Prostate gland (tissue), 2 donors: ENCODE results near the gene JPH3. TPM values are rescaled to one million over a fixed set of nuclear protein-coding genes. Genes with fewer than 3 reads are reported as not detected.
A peak's percentile ranks its signal among the peaks of the same experiment; 100 is the strongest.

Experiments
- DNase-seq: peaks from one replicate; pipeline ENCODE4 v3.0.0-alpha.2; 2019; ENCODE audit warnings: low spot score
- H3K27ac ChIP-seq, 2 donors: fragments of 200-600 bp; sonication (generic); 2 replicates each; pipeline ENCODE4 v1.5.1; 2017 to 2019
- H3K27me3 ChIP-seq: fragments of 200-600 bp; sonication (generic); replicated peaks from 2 replicates; pipeline ENCODE4 v1.5.1; 2019; ENCODE audit not compliant: insufficient read depth
- H3K36me3 ChIP-seq, 2 donors: fragments of 200-600 bp; sonication (generic); 1 replicate in 1 of 2; 2 replicates in 1 of 2; pipeline versions ENCODE4 v1.5.1 to v1.8.1; 2017 to 2019
- H3K4me1 ChIP-seq: fragments of 200-600 bp; sonication (generic); replicated peaks from 2 replicates; pipeline ENCODE4 v1.5.1; 2019
- H3K4me3 ChIP-seq, 2 donors: fragments of 200-600 bp; sonication (generic); 2 replicates each; pipeline ENCODE4 v1.5.1; 2017 to 2019
- H3K9me3 ChIP-seq: fragments of 200-600 bp; sonication (generic); 2 replicates; pipeline ENCODE4 v1.5.1; 2017
- POLR2A ChIP-seq: fragments of 450-650 bp; IDR thresholded peaks from one replicate; pipeline ENCODE4 v1.6.1; 2016; ENCODE audit warnings: antibody characterized with exemption, mild to moderate bottlenecking
- POLR2AphosphoS5 ChIP-seq: sonication (generic); formaldehyde crosslinking; IDR thresholded peaks from one replicate; pipeline ENCODE4 v1.6.1; 2017; ENCODE audit warnings: antibody characterized with exemption
- WGBS: methylation state at CpG from one replicate; pipeline ENCODE4 v1.1.5; 2018; 5-methylcytosine and 5-hydroxymethylcytosine counted together
- intact Hi-C: fragments of 100-400 bp; cut with DNase I; formaldehyde crosslinking; loops from one replicate; pipeline ENCODE4 v1.14.2; 2022
- total RNA-seq, 2 donors: library from RNA; depleted of rRNA; stranded (reverse); fragments of >200 nt; gene quantifications; one replicate each; pipeline ENCODE4 v1.1.0, GENCODE V29; 2016
- TF ChIP-seq, protein P1 (sequence below), 4 experiments: fragments of 200-600 bp in 2 of 4; fragments of 450-650 bp in 2 of 4; sonication (generic) in 2 of 4; IDR thresholded peaks; 1 replicate in 3 of 4; 2 replicates in 1 of 4; pipeline ENCODE4 v1.5.1; 2016 to 2019; ENCODE audit warnings: antibody characterized with exemption in 4 of 4, mild to moderate bottlenecking in 2 of 4, moderate library complexity in 2 of 4

The JPH3 gene
- total RNA-seq, 2 donors from 2014 or later = 1.0 to 6.1 TPM

DNA sequence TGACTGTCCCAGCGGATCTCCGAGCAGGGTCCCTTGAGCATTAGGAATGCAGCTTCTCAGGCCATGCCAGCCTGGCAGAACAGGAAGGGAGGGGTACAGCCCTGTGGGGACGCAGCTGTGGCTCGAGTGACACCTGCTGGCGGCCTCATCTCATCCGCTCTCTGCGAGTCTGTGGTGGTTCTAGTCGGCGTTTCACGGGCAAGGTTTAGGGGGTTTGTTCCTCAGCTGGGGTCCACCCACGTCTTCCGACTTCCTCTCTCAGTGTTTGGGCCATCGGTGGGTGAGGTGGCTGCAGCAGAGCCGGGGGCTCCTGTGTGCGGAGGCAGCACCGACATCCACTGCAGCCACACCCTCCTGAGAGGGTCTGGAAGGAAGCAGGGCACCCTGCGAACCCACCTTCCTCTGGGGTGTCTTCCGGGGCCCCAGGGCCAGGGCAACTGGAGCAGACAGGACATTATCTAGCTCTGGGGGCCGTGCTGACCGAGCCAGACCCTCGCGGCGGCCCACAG, 33.3 kb downstream of the JPH3 start:
- Histone ChIP-seq H3K27me3 (peaks cover 8% of the 10 kb centered on the region), H3K4me1 (no peaks in the 10 kb centered on the region), H3K4me3 (no peak overlapping the region), H3K9me3 (no peaks in the 10 kb centered on the region), H3K27ac (no peak overlapping the region), H3K36me3 (no peaks in the 10 kb centered on the region)
- 7% methylated on average over 13 of the region's 23 CpGs for WGBS
- DNase-seq = peak; percentile 13
- intact Hi-C loops = loop anchor here (5.0 kb wide), 2 partner anchors 48 to 218 kb away; no protein-coding TSS in a partner anchor
- no peak for TF ChIP-seq POLR2A
- TF ChIP-seq, protein P1, sequence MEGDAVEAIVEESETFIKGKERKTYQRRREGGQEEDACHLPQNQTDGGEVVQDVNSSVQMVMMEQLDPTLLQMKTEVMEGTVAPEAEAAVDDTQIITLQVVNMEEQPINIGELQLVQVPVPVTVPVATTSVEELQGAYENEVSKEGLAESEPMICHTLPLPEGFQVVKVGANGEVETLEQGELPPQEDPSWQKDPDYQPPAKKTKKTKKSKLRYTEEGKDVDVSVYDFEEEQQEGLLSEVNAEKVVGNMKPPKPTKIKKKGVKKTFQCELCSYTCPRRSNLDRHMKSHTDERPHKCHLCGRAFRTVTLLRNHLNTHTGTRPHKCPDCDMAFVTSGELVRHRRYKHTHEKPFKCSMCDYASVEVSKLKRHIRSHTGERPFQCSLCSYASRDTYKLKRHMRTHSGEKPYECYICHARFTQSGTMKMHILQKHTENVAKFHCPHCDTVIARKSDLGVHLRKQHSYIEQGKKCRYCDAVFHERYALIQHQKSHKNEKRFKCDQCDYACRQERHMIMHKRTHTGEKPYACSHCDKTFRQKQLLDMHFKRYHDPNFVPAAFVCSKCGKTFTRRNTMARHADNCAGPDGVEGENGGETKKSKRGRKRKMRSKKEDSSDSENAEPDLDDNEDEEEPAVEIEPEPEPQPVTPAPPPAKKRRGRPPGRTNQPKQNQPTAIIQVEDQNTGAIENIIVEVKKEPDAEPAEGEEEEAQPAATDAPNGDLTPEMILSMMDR (IDR thresholded peaks at IDR 0.05) = peak in 3 of 4 experiments; percentile 36 to 55 (median 45)

DNA sequence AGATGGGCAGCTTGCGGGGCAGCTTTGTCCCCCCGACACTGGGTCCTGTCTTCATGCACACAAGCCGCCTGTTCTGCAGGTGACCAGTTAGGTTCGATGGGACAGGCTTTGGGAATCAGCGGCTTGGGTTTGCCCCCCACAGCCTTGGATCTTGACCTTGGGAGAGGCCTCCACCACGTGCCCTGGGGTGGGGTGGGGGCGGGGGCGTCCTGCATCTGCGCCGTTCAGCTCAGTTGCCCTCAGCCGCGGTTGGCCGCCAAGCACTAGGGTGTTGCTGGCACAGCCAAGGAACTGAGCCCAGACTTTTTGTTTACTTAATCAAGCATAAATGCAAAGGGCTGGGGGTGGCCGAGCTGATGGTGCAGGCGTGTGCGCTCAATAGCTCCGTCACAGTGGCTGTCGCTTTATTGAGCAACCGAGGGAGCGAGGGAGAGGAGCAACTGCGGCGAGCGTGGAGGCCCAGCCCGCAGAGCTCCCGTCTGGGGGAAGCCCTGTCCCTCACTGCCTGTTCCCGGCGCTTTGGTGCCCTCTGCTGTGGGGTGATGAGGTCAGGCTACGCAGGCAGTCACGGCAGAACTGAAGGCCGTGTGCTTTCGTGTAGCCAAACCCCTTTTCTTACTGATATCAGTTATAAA, 33.9 kb downstream of the JPH3 start:
- H3K36me3 ChIP-seq = no peaks in the 10 kb centered on the region
- peaks cover 8% of the 10 kb centered on the region for H3K27me3 ChIP-seq
- no peak overlapping the region for H3K27ac ChIP-seq
- intact Hi-C loops = loop anchor here (5.0 kb wide), 2 partner anchors 49 to 219 kb away; no protein-coding TSS in a partner anchor
- WGBS = 2% methylated on average over 26 of the region's 31 CpGs
- TF ChIP-seq POLR2AphosphoS5 = peak; percentile 26
- TF ChIP-seq, protein P1 (IDR thresholded peaks at IDR 0.05) = peak in 3 of 4 experiments; percentile 32 to 64 (median 60)
- TF ChIP-seq POLR2A = no peak
- H3K4me3 ChIP-seq = no peak overlapping the region
- H3K4me1 ChIP-seq = no peaks in the 10 kb centered on the region
- DNase-seq = peak; percentile 47
- H3K9me3 ChIP-seq = no peaks in the 10 kb centered on the region

DNA sequence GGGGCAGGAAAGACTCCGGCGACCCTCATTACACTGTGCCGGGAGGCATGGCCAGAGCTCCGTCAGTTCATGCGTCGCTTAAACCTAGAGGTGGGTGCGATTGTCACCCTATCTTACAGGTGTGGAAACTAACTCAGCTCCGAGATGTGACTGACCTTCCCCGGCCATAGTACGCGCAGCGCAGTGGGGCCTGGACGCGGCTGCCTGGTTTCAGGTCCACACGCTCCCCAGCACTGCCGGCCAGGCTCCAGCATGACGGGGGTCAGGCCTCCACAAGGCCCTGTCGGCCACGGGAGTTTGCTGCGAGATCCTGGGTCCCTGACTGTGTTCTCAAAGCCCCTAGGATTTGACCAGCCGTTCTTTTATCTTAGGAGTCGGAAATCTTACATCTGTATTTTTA, 34.4 kb downstream of the JPH3 start:
- DNase-seq = no peak
- Histone ChIP-seq H3K36me3 (no peaks in the 10 kb centered on the region), H3K27ac (no peak overlapping the region), H3K4me3 (no peak overlapping the region), H3K9me3 (no peaks in the 10 kb centered on the region), H3K4me1 (no peaks in the 10 kb centered on the region), H3K27me3 (peaks cover 8% of the 10 kb centered on the region)
- WGBS = 82% methylated on average over 20 of the region's 22 CpGs
- TF ChIP-seq POLR2AphosphoS5 (no peak), POLR2A (no peak)
- TF ChIP-seq, protein P1 (IDR thresholded peaks at IDR 0.05) = no peak
- intact Hi-C loops = loop anchor here (5.0 kb wide), 2 partner anchors 49 to 219 kb away; no protein-coding TSS in a partner anchor

DNA sequence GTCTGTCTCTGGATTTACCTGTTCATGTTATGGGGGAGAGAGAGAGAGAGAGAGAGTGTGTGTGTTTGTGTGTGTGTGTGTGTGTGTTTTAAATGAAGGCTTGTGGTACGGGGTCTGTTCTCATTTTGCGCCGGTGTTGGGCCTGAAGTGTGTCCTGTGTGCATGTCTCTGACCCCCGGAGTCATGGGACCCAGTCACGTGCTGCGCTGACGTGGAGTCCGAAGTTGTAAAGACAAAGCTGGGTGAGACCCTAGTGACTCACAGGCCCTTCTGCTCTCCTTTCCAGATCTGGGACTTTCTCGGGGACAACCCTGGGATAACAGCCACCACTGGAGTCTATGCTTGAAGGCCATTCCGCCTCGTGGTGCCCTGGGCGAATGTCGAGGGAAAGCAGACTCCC, 35.0 kb downstream of the JPH3 start:
- 92% methylated on average over 13 of the region's 13 CpGs for WGBS

More for the DNA sequence above, 35.0 kb downstream of the JPH3 start:
- H3K36me3 ChIP-seq = no peaks in the 10 kb centered on the region
- H3K27ac ChIP-seq = no peak overlapping the region
- no peak for DNase-seq
- no peak overlapping the region for H3K4me3 ChIP-seq
- intact Hi-C loops = loop anchor here (5.0 kb wide), 2 partner anchors 50 to 220 kb away; no protein-coding TSS in a partner anchor
- TF ChIP-seq, protein P1 (IDR thresholded peaks at IDR 0.05) = no peak
- TF ChIP-seq POLR2AphosphoS5 (no peak), POLR2A (no peak)
- H3K9me3 ChIP-seq = no peaks in the 10 kb centered on the region
- peaks cover 8% of the 10 kb centered on the region for H3K27me3 ChIP-seq
- no peaks in the 10 kb centered on the region for H3K4me1 ChIP-seq
